ENCODE data around the gene MAP3K19.

Gene MAP3K19

DNA sequence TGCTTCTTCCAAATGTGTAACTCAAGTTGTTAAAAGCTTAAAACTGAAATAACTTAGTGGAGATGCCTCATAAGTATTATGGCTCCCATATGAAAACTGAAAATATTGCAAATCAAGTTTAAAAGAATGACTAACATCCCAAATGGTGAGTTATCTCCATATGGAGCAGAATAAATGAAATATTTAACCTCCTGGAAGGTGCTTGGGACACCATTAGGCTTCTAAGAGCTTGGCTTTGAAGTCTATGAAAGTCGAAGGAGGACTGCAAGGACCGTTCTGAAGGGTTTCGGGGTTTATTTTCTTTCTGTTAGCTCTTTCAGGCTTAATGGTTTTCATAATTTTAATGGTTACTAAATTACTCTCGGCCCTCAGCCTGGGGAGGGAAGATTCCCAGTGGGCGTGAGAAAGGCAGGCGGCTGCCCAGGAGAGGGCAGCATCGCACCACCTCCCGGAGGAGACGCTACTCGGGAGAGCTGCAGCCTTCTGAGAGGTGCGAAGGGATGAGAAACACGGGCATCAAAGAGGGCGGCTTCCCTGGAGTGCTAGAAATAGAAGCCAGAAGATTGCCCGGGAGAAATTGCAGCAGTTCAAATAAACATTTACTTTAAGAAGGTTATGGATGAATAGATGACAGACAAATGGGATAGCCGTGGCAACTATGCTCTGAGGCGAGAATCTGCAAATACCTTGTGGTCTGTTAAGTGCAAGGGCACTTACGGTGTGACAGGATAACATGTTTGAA, 43.1 kb downstream of the MAP3K19 start:
- Histone ChIP-seq H2AFZ (peak overlapping the region; percentile 86), H3K4me3 (ENCODE audit: low read depth, low read length) (no peak overlapping the region), H3K9ac (no peak overlapping the region), H3K9me3 (ENCODE audit: control insufficient read depth, low read length) (no peaks in the 10 kb centered on the region), H3K27ac (no peak overlapping the region), H3K79me2 (no peaks in the 10 kb centered on the region), H3K36me3 (ENCODE audit: control insufficient read depth, insufficient read depth, low read length) (no peaks in the 10 kb centered on the region), H3K27me3 (ENCODE audit: control insufficient read depth, insufficient read depth, low read length) (no peaks in the 10 kb centered on the region), H3K4me2 (ENCODE audit: low read length) (peak overlapping the region; percentile 32), H3K4me1 (peaks cover 5% of the 10 kb centered on the region)
- TF ChIP-seq, protein P1, sequence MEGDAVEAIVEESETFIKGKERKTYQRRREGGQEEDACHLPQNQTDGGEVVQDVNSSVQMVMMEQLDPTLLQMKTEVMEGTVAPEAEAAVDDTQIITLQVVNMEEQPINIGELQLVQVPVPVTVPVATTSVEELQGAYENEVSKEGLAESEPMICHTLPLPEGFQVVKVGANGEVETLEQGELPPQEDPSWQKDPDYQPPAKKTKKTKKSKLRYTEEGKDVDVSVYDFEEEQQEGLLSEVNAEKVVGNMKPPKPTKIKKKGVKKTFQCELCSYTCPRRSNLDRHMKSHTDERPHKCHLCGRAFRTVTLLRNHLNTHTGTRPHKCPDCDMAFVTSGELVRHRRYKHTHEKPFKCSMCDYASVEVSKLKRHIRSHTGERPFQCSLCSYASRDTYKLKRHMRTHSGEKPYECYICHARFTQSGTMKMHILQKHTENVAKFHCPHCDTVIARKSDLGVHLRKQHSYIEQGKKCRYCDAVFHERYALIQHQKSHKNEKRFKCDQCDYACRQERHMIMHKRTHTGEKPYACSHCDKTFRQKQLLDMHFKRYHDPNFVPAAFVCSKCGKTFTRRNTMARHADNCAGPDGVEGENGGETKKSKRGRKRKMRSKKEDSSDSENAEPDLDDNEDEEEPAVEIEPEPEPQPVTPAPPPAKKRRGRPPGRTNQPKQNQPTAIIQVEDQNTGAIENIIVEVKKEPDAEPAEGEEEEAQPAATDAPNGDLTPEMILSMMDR (IDR thresholded peaks at IDR 0.05), result peak; percentile 95

DNA sequence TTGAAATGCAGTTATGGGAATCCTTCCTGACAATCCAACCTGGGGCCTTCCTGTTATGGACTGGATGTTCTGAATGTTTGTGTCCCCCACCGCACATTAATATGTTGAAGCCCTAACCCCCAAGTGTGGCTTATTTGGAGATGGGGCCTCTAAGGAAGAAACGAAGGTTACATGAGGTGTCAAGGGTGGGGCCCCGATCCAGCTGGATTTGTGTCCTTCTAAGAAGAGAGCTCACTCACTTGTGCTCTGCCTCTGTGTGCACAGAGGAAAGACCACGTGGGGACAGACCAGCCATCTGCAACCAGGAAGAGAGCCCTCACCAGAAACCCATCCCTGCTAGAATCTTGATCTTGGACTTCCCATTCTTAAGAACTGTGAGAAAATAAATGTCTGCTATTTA, 44.4 kb downstream of the MAP3K19 start:
- no peaks in the 10 kb centered on the region for H3K36me3 ChIP-seq (ENCODE audit: control insufficient read depth, insufficient read depth, low read length)
- H3K4me1 ChIP-seq, result peaks cover 5% of the 10 kb centered on the region
- no peak overlapping the region for H3K4me3 ChIP-seq (ENCODE audit: low read depth, low read length)
- TF ChIP-seq, protein P1 (IDR thresholded peaks at IDR 0.05), result no peak
- H3K27ac ChIP-seq, result no peak overlapping the region
- no peaks in the 10 kb centered on the region for H3K79me2 ChIP-seq
- H3K9ac ChIP-seq, result no peak overlapping the region
- no peaks in the 10 kb centered on the region for H3K27me3 ChIP-seq (ENCODE audit: control insufficient read depth, insufficient read depth, low read length)
- no peak overlapping the region for H3K4me2 ChIP-seq (ENCODE audit: low read length)
- H3K9me3 ChIP-seq (ENCODE audit: control insufficient read depth, low read length), result no peaks in the 10 kb centered on the region
- H2AFZ ChIP-seq, result no peak overlapping the region

DNA sequence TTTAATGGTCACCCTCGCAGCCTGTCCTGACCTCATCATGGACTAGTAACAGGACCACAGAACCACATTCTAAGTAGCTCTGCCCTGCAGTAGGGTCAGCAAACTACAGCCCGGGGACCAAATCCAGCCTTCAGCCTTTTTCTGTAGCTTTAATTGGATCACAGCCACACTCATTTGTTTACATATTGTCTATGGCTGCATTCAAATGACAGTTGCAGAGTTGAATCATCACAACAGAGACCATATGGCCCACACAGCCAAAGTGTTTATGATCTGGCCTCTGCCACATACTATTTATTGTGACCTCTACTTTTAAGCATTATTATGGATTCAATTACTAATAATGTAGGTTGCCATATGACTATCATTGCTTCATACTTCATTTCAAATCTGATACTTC, 47.7 kb downstream of the MAP3K19 start:
- Histone ChIP-seq H3K27me3 (ENCODE audit: control insufficient read depth, insufficient read depth, low read length) (no peaks in the 10 kb centered on the region), H3K36me3 (ENCODE audit: control insufficient read depth, insufficient read depth, low read length) (no peaks in the 10 kb centered on the region), H3K4me1 (peaks cover 5% of the 10 kb centered on the region), H3K4me3 (ENCODE audit: low read depth, low read length) (no peak overlapping the region), H3K27ac (no peak overlapping the region), H3K4me2 (ENCODE audit: low read length) (no peak overlapping the region), H3K9me3 (ENCODE audit: control insufficient read depth, low read length) (no peaks in the 10 kb centered on the region), H3K9ac (no peak overlapping the region), H3K79me2 (no peaks in the 10 kb centered on the region), H2AFZ (no peak overlapping the region)
- TF ChIP-seq, protein P1 (IDR thresholded peaks at IDR 0.05), result no peak

DNA sequence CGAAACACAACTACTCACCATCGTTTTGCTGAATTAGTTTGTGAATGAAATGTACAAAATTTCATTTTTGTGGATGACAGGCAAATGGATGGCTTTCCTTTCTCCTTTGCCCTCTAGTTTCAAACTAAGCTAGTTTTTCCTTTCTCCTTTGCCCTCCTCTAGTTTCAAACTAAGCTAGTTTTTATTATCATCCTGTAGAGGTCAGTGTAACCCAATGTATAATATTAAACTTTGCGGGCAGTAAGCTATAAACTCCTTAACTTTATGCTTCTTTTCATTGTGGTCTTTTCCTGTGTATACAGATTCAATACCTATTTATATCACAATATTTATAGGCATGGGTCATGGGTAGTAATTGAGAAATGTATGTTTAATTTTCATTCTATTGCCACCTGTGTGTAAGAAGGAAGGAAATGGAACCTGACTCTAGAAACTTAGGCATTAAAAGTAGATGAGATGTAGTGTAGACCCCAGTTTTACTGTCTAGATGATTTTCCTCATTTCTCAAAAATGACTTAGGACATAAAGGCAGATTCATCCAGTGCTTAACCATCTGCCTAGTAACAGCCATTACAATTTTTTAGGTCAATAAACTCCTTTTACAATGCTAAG, 58.1 kb downstream of the MAP3K19 start:
- Histone ChIP-seq H3K4me3 (ENCODE audit: low read depth, low read length) (no peak overlapping the region), H3K27me3 (ENCODE audit: control insufficient read depth, insufficient read depth, low read length) (no peaks in the 10 kb centered on the region), H3K9ac (no peak overlapping the region), H3K27ac (no peak overlapping the region), H3K4me1 (no peaks in the 10 kb centered on the region), H3K79me2 (no peaks in the 10 kb centered on the region), H3K9me3 (ENCODE audit: control insufficient read depth, low read length) (no peaks in the 10 kb centered on the region), H3K4me2 (ENCODE audit: low read length) (no peak overlapping the region), H3K36me3 (ENCODE audit: control insufficient read depth, insufficient read depth, low read length) (no peaks in the 10 kb centered on the region), H2AFZ (peak overlapping the region; percentile 45)
- TF ChIP-seq, protein P1 (IDR thresholded peaks at IDR 0.05), result peak; percentile 50
